Central memory CD8-positive, alpha-beta T cell (primary cell): ENCODE data around the gene MED12L.

ENCODE experiments used
- ATAC-seq: fragments of 150-1000 bp; cut with Tn5 transposase; replicated peaks from 2 replicates; pipeline ENCODE4 v1.10.0; 2022; ENCODE audit warnings: mild to moderate bottlenecking, moderate FRiP score, moderate number of reproducible peaks; ENCODE audit not compliant: poor library complexity, severe bottlenecking; ENCODE audit errors: extremely low read depth
- DNase-seq, 2 donors: peaks; one replicate each; pipeline ENCODE4 v3.0.0; 2021; ENCODE audit warnings: low spot score in 2 of 2
- H3K27ac Mint-ChIP-seq: one replicate; pipeline ENCODE4 v1.8.0; 2022; ENCODE audit warnings: low read depth, mild to moderate bottlenecking, moderate library complexity, mixed read lengths
- H3K27me3 Mint-ChIP-seq: one replicate; pipeline ENCODE4 v1.8.0; 2022; ENCODE audit warnings: mixed read lengths
- H3K36me3 Mint-ChIP-seq: one replicate; pipeline ENCODE4 v1.8.0; 2022; ENCODE audit warnings: mild to moderate bottlenecking, moderate library complexity, mixed read lengths; ENCODE audit not compliant: insufficient read depth
- H3K4me1 Mint-ChIP-seq: one replicate; pipeline ENCODE4 v1.8.0; 2022; ENCODE audit warnings: mixed read lengths
- H3K4me3 Mint-ChIP-seq: one replicate; pipeline ENCODE4 v1.8.0; 2022; ENCODE audit warnings: mild to moderate bottlenecking, moderate library complexity, mixed read lengths
- H3K9me3 Mint-ChIP-seq: one replicate; pipeline ENCODE4 v1.8.0; 2022; ENCODE audit warnings: mixed read lengths

MED12L gene

GRCh38 chr3:151362751-151363174 is 277.3 kb downstream of the MED12L start:
- DNase-seq (no peak), ATAC-seq (no peak)
- Mint-ChIP-seq H3K27ac (no peak overlapping the region), H3K4me1 (no peaks in the 10 kb centered on the region), H3K4me3 (no peak overlapping the region), H3K27me3 (peaks cover 22% of the 10 kb centered on the region), H3K9me3 (no peaks in the 10 kb centered on the region), H3K36me3 (no peaks in the 10 kb centered on the region)

- no peak for DNase-seq
- Mint-ChIP-seq H3K4me1 (no peaks in the 10 kb centered on the region), H3K36me3 (no peaks in the 10 kb centered on the region), H3K27ac (no peak overlapping the region), H3K4me3 (no peak overlapping the region), H3K27me3 (peaks cover 24% of the 10 kb centered on the region), H3K9me3 (no peaks in the 10 kb centered on the region)
- ATAC-seq: no peak
Measured at GRCh38 chr3:151366993-151367392, 281.5 kb downstream of the MED12L start.

- no peaks in the 10 kb centered on the region for H3K4me1 Mint-ChIP-seq
- no peaks in the 10 kb centered on the region for H3K36me3 Mint-ChIP-seq
- peaks cover 20% of the 10 kb centered on the region for H3K27me3 Mint-ChIP-seq
- ATAC-seq (no peak), DNase-seq (no peak)
- H3K4me3 Mint-ChIP-seq: no peak overlapping the region
- no peaks in the 10 kb centered on the region for H3K9me3 Mint-ChIP-seq
- H3K27ac Mint-ChIP-seq: no peak overlapping the region
Measured at GRCh38 chr3:151367448-151367847, 282.0 kb downstream of the MED12L start.

GRCh38 chr3:151371526-151371925 is 286.1 kb downstream of the MED12L start:
- DNase-seq: no peak
- ATAC-seq: no peak
- Mint-ChIP-seq H3K9me3 (no peaks in the 10 kb centered on the region), H3K4me1 (no peaks in the 10 kb centered on the region), H3K27ac (no peak overlapping the region), H3K36me3 (no peaks in the 10 kb centered on the region), H3K4me3 (no peak overlapping the region), H3K27me3 (peaks cover 10% of the 10 kb centered on the region)

GRCh38 chr3:151372063-151372820 is 286.8 kb downstream of the MED12L start:
- Mint-ChIP-seq H3K4me1 (no peaks in the 10 kb centered on the region), H3K27me3 (peaks cover 16% of the 10 kb centered on the region), H3K4me3 (no peak overlapping the region), H3K9me3 (no peaks in the 10 kb centered on the region), H3K36me3 (no peaks in the 10 kb centered on the region), H3K27ac (no peak overlapping the region)
- no peak for ATAC-seq
- no peak for DNase-seq

- DNase-seq (no peak), ATAC-seq (no peak)
- Mint-ChIP-seq H3K9me3 (no peaks in the 10 kb centered on the region), H3K27me3 (peaks cover 17% of the 10 kb centered on the region), H3K36me3 (no peaks in the 10 kb centered on the region), H3K4me3 (no peak overlapping the region), H3K27ac (no peak overlapping the region), H3K4me1 (no peaks in the 10 kb centered on the region)
Measured at GRCh38 chr3:151377768-151378385, 292.4 kb downstream of the MED12L start.

GRCh38 chr3:151379083-151379734 is 293.7 kb downstream of the MED12L start:
- Mint-ChIP-seq H3K36me3 (no peaks in the 10 kb centered on the region), H3K9me3 (no peaks in the 10 kb centered on the region), H3K4me1 (no peaks in the 10 kb centered on the region), H3K27ac (no peak overlapping the region), H3K27me3 (peaks cover 17% of the 10 kb centered on the region), H3K4me3 (no peak overlapping the region)
- DNase-seq: no peak
- ATAC-seq: no peak

GRCh38 chr3:151382671-151383070 is 297.2 kb downstream of the MED12L start:
- Mint-ChIP-seq H3K27me3 (peaks cover 5% of the 10 kb centered on the region), H3K4me3 (no peak overlapping the region), H3K36me3 (no peaks in the 10 kb centered on the region), H3K9me3 (no peaks in the 10 kb centered on the region), H3K27ac (no peak overlapping the region), H3K4me1 (peaks cover 5% of the 10 kb centered on the region)
- DNase-seq (no peak), ATAC-seq (no peak)

GRCh38 chr3:151383111-151383510 is 297.6 kb downstream of the MED12L start:
- H3K9me3 Mint-ChIP-seq: no peaks in the 10 kb centered on the region
- ATAC-seq: no peak
- no peak overlapping the region for H3K4me3 Mint-ChIP-seq
- no peak overlapping the region for H3K27ac Mint-ChIP-seq
- H3K36me3 Mint-ChIP-seq: no peaks in the 10 kb centered on the region
- peaks cover 5% of the 10 kb centered on the region for H3K4me1 Mint-ChIP-seq
- H3K27me3 Mint-ChIP-seq: peaks cover 1% of the 10 kb centered on the region
- no peak for DNase-seq

GRCh38 chr3:151383956-151384355 is 298.5 kb downstream of the MED12L start:
- no peaks in the 10 kb centered on the region for H3K9me3 Mint-ChIP-seq
- ATAC-seq (no peak), DNase-seq (no peak)
- H3K4me3 Mint-ChIP-seq: no peak overlapping the region
- peaks cover 3% of the 10 kb centered on the region for H3K27me3 Mint-ChIP-seq
- no peaks in the 10 kb centered on the region for H3K36me3 Mint-ChIP-seq
- peaks cover 5% of the 10 kb centered on the region for H3K4me1 Mint-ChIP-seq
- H3K27ac Mint-ChIP-seq: no peak overlapping the region

GRCh38 chr3:151384741-151385174 is 299.3 kb downstream of the MED12L start, which contains the start of gene P2RY12:
TSS of gene P2RY12 (minus strand) at chr3:151384753. CDS start at chr3:151338845, 45,908 bp downstream.
- ATAC-seq: no peak
- Mint-ChIP-seq H3K4me1 (peaks cover 5% of the 10 kb centered on the region), H3K27me3 (peaks cover 11% of the 10 kb centered on the region), H3K9me3 (no peaks in the 10 kb centered on the region), H3K4me3 (no peak within 1 kb of the TSS), H3K27ac (no peak within 1 kb of the TSS), H3K36me3 (no peaks in the 10 kb centered on the region)
- no peak for DNase-seq

GRCh38 chr3:151386056-151386455 is 300.6 kb downstream of the MED12L start:
- Mint-ChIP-seq H3K4me3 (no peak overlapping the region), H3K27ac (no peak overlapping the region), H3K27me3 (peaks cover 17% of the 10 kb centered on the region), H3K4me1 (peaks cover 5% of the 10 kb centered on the region), H3K36me3 (no peaks in the 10 kb centered on the region), H3K9me3 (no peaks in the 10 kb centered on the region)
- no peak for ATAC-seq
- DNase-seq: no peak

- no peak overlapping the region for H3K4me3 Mint-ChIP-seq
- ATAC-seq: no peak
- DNase-seq: no peak
- peaks cover 5% of the 10 kb centered on the region for H3K4me1 Mint-ChIP-seq
- no peaks in the 10 kb centered on the region for H3K36me3 Mint-ChIP-seq
- no peak overlapping the region for H3K27ac Mint-ChIP-seq
- no peaks in the 10 kb centered on the region for H3K9me3 Mint-ChIP-seq
- H3K27me3 Mint-ChIP-seq: peaks cover 25% of the 10 kb centered on the region
Measured at GRCh38 chr3:151387432-151387831, 302.0 kb downstream of the MED12L start.
